Ovary (tissue), 1 donor: Measurements from ENCODE around the gene EXTL1.

Experiments
- EP300 ChIP-seq: sonication (generic); formaldehyde crosslinking; IDR thresholded peaks from one replicate; pipeline ENCODE4 v1.6.1; 2017; ENCODE audit warnings: antibody characterized with exemption
- POLR2A ChIP-seq: fragments of 450-650 bp; IDR thresholded peaks from one replicate; pipeline ENCODE4 v1.6.1; 2017; ENCODE audit warnings: antibody characterized with exemption, mild to moderate bottlenecking, moderate library complexity

- TF ChIP-seq EP300 (no peak), POLR2A (no peak)
These were observed 27.0 kb upstream of the EXTL1 start for GRCh38 chr1:25994402-25995150.
